ENCODE results near the gene ALDH1B1. TPM values are rescaled to one million over a fixed set of nuclear protein-coding genes. Genes with fewer than 3 reads are reported as not detected.

ALDH1B1 gene
- total and polyA plus RNA-seq, 2 donors (not counting 3 experiments of a cell fraction or from before 2014, with no cell fraction given), result 11.5 to 20.5 TPM

DNA sequence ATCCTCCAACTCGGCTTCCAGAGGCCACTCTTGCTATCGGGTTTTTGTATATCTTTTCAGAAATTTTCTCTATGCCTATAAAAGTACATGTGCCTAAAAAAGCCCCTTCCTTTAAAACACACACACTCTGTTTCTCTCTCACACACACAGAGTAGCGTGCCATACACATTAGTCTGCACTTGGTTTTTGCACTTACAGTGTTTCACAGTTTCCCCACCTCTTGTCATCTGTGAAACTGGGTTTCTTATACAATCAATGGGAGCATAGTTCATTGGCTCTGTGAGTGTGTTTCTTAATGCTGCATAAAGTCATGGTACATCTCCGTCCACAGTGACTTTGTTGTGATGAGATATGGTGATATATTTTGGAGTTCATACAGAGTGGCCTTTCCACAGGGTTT, 32.4 kb downstream of the ALDH1B1 start:
- ChIA-PET POLR2A (no interaction called here), CTCF (no interaction called here)
- DNase-seq (ENCODE audit: low read depth, low spot score) (no peak), FAIRE-seq (no peak)
- no TSS peak for BruUV-seq (replicated peaks)
- Histone ChIP-seq H3K36me3 (ENCODE audit: control insufficient read depth in 2 of 2, extremely low read depth in 1 of 2, insufficient read depth in 2 of 2, low read length in 2 of 2) (no peaks in the 10 kb centered on the region), H2AFZ (ENCODE audit: low read depth, low read length) (no peak overlapping the region), H3K4me2 (ENCODE audit: insufficient read depth, low read length) (no peak overlapping the region), H3K9me3 (replicated peaks; ENCODE audit: control insufficient read depth, insufficient read depth, low read length) (no peaks in the 10 kb centered on the region), H3K4me1 (ENCODE audit: control insufficient read depth, extremely low read depth, insufficient read depth, low read length) (peaks cover 3% of the 10 kb centered on the region), H3K27me3 (ENCODE audit: control insufficient read depth in 2 of 2, insufficient read depth in 2 of 2, low read length in 2 of 2) (peaks cover 45 to 46% of the 10 kb centered on the region in 2 experiments), H3K9ac (replicated peaks; ENCODE audit: extremely low read depth, insufficient read depth, low read length) (no peak overlapping the region), H4K20me1 (replicated peaks; ENCODE audit: control insufficient read depth, extremely low read depth, insufficient read depth, low read length) (no peaks in the 10 kb centered on the region), H3K79me2 (ENCODE audit: control insufficient read depth, insufficient read depth, low read length) (no peaks in the 10 kb centered on the region), H3K27ac (ENCODE audit: insufficient read depth, low read depth, low read length) (no peak overlapping the region), H3K9me1 (replicated peaks; ENCODE audit: control insufficient read depth, extremely low read depth, insufficient read depth, low read length) (no peaks in the 10 kb centered on the region), H3K4me3 (replicated peaks in 1 of 3; ENCODE audit: insufficient read depth in 1 of 3, low read depth in 1 of 3, low read length in 3 of 3) (no peak overlapping the region)
- dilution Hi-C loops (cut with MboI; ENCODE audit: extremely low pct_ligation_motif_present, low sequenced_read_pairs) (no loop called here), intact Hi-C loops (cut with micrococcal nuclease) (no loop called here)
- TF ChIP-seq GATA2 (IDR thresholded peaks at IDR 0.05; ENCODE audit: insufficient read depth, insufficient read length, low read depth, low read length) (no peak), JUN (IDR thresholded peaks at IDR 0.05; ENCODE audit: borderline replicate concordance, insufficient read depth, insufficient read length, low read depth) (no peak), MYC (IDR thresholded peaks at IDR 0.05; ENCODE audit: low read depth, low read length) (no peak), POLR2AphosphoS5 (IDR thresholded peaks at IDR 0.05; ENCODE audit: insufficient read depth, low read depth, low read length) (no peak), FOS (IDR thresholded peaks at IDR 0.05; ENCODE audit: borderline replicate concordance, insufficient read depth, low read length) (no peak), POLR2A (IDR thresholded peaks at IDR 0.05; ENCODE audit: low read depth, low read length) (no peak), CTCF (IDR thresholded peaks at IDR 0.05; ENCODE audit: extremely low read depth in 1 of 2, insufficient read depth in 1 of 2, low read depth in 1 of 2, low read length in 2 of 2) (no peak), EZH2 (IDR thresholded peaks at IDR 0.05; ENCODE audit: borderline replicate concordance, low read depth, low read length, severe bottlenecking) (no peak)
- TF ChIP-seq, protein P1, sequence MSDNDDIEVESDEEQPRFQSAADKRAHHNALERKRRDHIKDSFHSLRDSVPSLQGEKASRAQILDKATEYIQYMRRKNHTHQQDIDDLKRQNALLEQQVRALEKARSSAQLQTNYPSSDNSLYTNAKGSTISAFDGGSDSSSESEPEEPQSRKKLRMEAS (IDR thresholded peaks at IDR 0.05; ENCODE audit: insufficient read depth, insufficient read length), result no peak

Measured in endothelial cell of umbilical vein (primary cell).